ENCODE measurements around the gene CMTM4. TPM values are rescaled to one million over a fixed set of nuclear protein-coding genes. Genes with fewer than 3 reads are reported as not detected.
A peak's percentile ranks its signal among the peaks of the same experiment; 100 is the strongest.

Gene CMTM4
- polyA plus RNA-seq, 1 of the 3 experiments (the other 2 are of a cell fraction): 21.7 TPM

- CTCF ChIA-PET: interaction anchor here (0.9 to 3.7 kb wide), 12 partner anchors 9 to 177 kb away, joined by 3 to 29 read pairs (median 6); partner anchors contain the start of gene NAE1
Measured at GRCh38 chr16:66695935-66696668, 441 bp downstream of the CMTM4 start.

GRCh38 chr16:66695471-66695934, 1.0 kb downstream of the CMTM4 start:
- no peaks in the 10 kb centered on the region for H3K27me3 ChIP-seq (ENCODE audit: insufficient read depth)
- H3K9me3 ChIP-seq: no peaks in the 10 kb centered on the region
- H3K27ac ChIP-seq (ENCODE audit: low read depth in 2 of 2, low read length in 1 of 2): no peak overlapping the region
- no peaks in the 10 kb centered on the region for H3K9me2 ChIP-seq
- peaks cover 6 to 9% of the 10 kb centered on the region in 2 experiments; a peak in 2 of 4 replicates for H3K4me1 ChIP-seq (ENCODE audit: control insufficient read depth in 1 of 2, insufficient read depth in 2 of 2, low read depth in 1 of 2, low read length in 1 of 2)
- ChIA-PET CTCF (interaction anchor here (1.1 to 3.7 kb wide), 7 partner anchors 33 to 177 kb away, joined by 4 to 29 read pairs (median 6); no protein-coding TSS in a partner anchor), POLR2A (interaction anchor here (1.6 kb wide), 1 partner anchor 32 kb away, joined by 4 read pairs; no protein-coding TSS in a partner anchor)
- H3K4me2 ChIP-seq: peak overlapping the region; percentile 99
- H3K4me3 ChIP-seq (ENCODE audit: low read depth in 2 of 2, low read length in 1 of 2): peak overlapping the region; percentile 58 to 85
- WGBS (ENCODE audit: low lambda C conversion rate): 82% methylated on average over 8 of the region's 8 CpGs
- no peak overlapping the region for H2AFZ ChIP-seq (ENCODE audit: low read depth)
- DNase-seq: no peak
- no peaks in the 10 kb centered on the region for H4K20me1 ChIP-seq (ENCODE audit: insufficient read depth)
- H3K9ac ChIP-seq: peak overlapping the region; percentile 79; the same call in 1 of the 2 replicates
- H3F3A ChIP-seq (replicated peaks; ENCODE audit: insufficient read depth): no peaks in the 10 kb centered on the region
- no peaks in the 10 kb centered on the region for H3K36me3 ChIP-seq (replicated peaks in 1 of 2; ENCODE audit: control insufficient read depth in 1 of 2, insufficient read depth in 2 of 2, low read length in 1 of 2)
- peaks cover 55% of the 10 kb centered on the region for H3K79me2 ChIP-seq (ENCODE audit: insufficient read depth)
- TF ChIP-seq SIN3A (IDR thresholded peaks at IDR 0.05; ENCODE audit: borderline replicate concordance, low read depth, low read length) (no peak), FOXJ3 (CRISPR knock-in tag; IDR thresholded peaks at IDR 0.05) (no peak), TAF1 (IDR thresholded peaks at IDR 0.05; ENCODE audit: borderline replicate concordance, low read depth, low read length) (no peak), RCOR1 (IDR thresholded peaks at IDR 0.05; ENCODE audit: low read length) (no peak), JUND (IDR thresholded peaks at IDR 0.05) (no peak), ELF1 (IDR thresholded peaks at IDR 0.05) (no peak), PBX3 (IDR thresholded peaks at IDR 0.05) (no peak), USF1 (IDR thresholded peaks at IDR 0.05; ENCODE audit: borderline replicate concordance, low read depth) (no peak), NRF1 (IDR thresholded peaks at IDR 0.05; ENCODE audit: low read depth, low read length) (no peak), CHD2 (IDR thresholded peaks at IDR 0.05; ENCODE audit: low read length, partially characterized antibody) (no peak), CTCF (IDR thresholded peaks at IDR 0.05) (no peak), POLR2AphosphoS5 (IDR thresholded peaks at IDR 0.05; ENCODE audit: low read depth, low read length) (no peak), FOSL2 (IDR thresholded peaks at IDR 0.05; ENCODE audit: borderline replicate concordance, low read depth) (no peak), GABPA (IDR thresholded peaks at IDR 0.05; ENCODE audit: low read depth) (no peak), GATA2 (CRISPR knock-in tag; IDR thresholded peaks at IDR 0.05) (no peak)

More at GRCh38 chr16:66695935-66696668, 441 bp downstream of the CMTM4 start:
- H4K20me1 ChIP-seq (ENCODE audit: insufficient read depth): no peaks in the 10 kb centered on the region
- no peak overlapping the region for H2AFZ ChIP-seq (ENCODE audit: low read depth)
- TF ChIP-seq CTCF (IDR thresholded peaks at IDR 0.05) (no peak), MAX (IDR thresholded peaks at IDR 0.05; ENCODE audit: low read depth) (peak; percentile 42; the same call in 1 of the 2 replicates)
- H3K4me1 ChIP-seq (ENCODE audit: control insufficient read depth in 1 of 2, insufficient read depth in 2 of 2, low read depth in 1 of 2, low read length in 1 of 2): peaks cover 6 to 9% of the 10 kb centered on the region in 2 experiments; a peak in 2 of 4 replicates
- no peaks in the 10 kb centered on the region for H3K9me3 ChIP-seq
- H3K27ac ChIP-seq (ENCODE audit: low read depth in 2 of 2, low read length in 1 of 2): no peak overlapping the region
- peak overlapping the region; percentile 99 for H3K4me2 ChIP-seq
- DNase-seq: no peak
- POLR2A ChIA-PET: interaction anchor here (1.6 kb wide), 1 partner anchor 33 kb away, joined by 4 read pairs; no protein-coding TSS in a partner anchor
- no peaks in the 10 kb centered on the region for H3F3A ChIP-seq (replicated peaks; ENCODE audit: insufficient read depth)
- H3K79me2 ChIP-seq (ENCODE audit: insufficient read depth): peaks cover 49% of the 10 kb centered on the region
- 83% methylated on average over 3 of the region's 91 CpGs for WGBS (ENCODE audit: low lambda C conversion rate)
- peak overlapping the region; percentile 58 to 85 for H3K4me3 ChIP-seq (ENCODE audit: low read depth in 2 of 2, low read length in 1 of 2)
- H3K27me3 ChIP-seq (ENCODE audit: insufficient read depth): no peaks in the 10 kb centered on the region
- H3K36me3 ChIP-seq (replicated peaks in 1 of 2; ENCODE audit: control insufficient read depth in 1 of 2, insufficient read depth in 2 of 2, low read length in 1 of 2): no peaks in the 10 kb centered on the region
- H3K9me2 ChIP-seq: no peaks in the 10 kb centered on the region
- H3K9ac ChIP-seq: peak overlapping the region; percentile 79
